ENCODE results near the gene UCN2.

GRCh38 chr3:48607519-48607918, 43.9 kb upstream of the UCN2 start:
- no peak for TF ChIP-seq OSR1 (CRISPR knock-in tag; IDR thresholded peaks at IDR 0.05)
- no peak for TF ChIP-seq ZFP30 (CRISPR knock-in tag; IDR thresholded peaks at IDR 0.05)
- no peak for TF ChIP-seq ZC3H10 (CRISPR knock-in tag; IDR thresholded peaks at IDR 0.05)
- no peak for TF ChIP-seq ARNTL (CRISPR knock-in tag; IDR thresholded peaks at IDR 0.05; ENCODE audit: borderline replicate concordance, low read depth)
- TF ChIP-seq TCF4 (CRISPR knock-in tag; IDR thresholded peaks at IDR 0.05; ENCODE audit: borderline replicate concordance), result no peak
- TF ChIP-seq POU6F1 (CRISPR knock-in tag; IDR thresholded peaks at IDR 0.05; ENCODE audit: borderline replicate concordance, low read depth), result no peak
- TF ChIP-seq ESRRG (CRISPR knock-in tag; IDR thresholded peaks at IDR 0.05), result no peak
- no peak for TF ChIP-seq TOX (CRISPR knock-in tag; IDR thresholded peaks at IDR 0.05; ENCODE audit: borderline replicate concordance)
- TF ChIP-seq CSDC2 (CRISPR knock-in tag; IDR thresholded peaks at IDR 0.05), result no peak
- TF ChIP-seq ZFP3 (CRISPR knock-in tag; IDR thresholded peaks at IDR 0.05), result no peak
- TF ChIP-seq PATZ1 (CRISPR knock-in tag; IDR thresholded peaks at IDR 0.05; ENCODE audit: borderline replicate concordance), result no peak
- no peak for TF ChIP-seq TSHZ2 (CRISPR knock-in tag; IDR thresholded peaks at IDR 0.05)
- no peak for TF ChIP-seq CSRNP3 (CRISPR knock-in tag; IDR thresholded peaks at IDR 0.05)
- TF ChIP-seq GLIS3 (CRISPR knock-in tag; IDR thresholded peaks at IDR 0.05), result no peak
